Measurements from ENCODE around the gene THEM5. TPM values are rescaled to one million over a fixed set of nuclear protein-coding genes. Genes with fewer than 3 reads are reported as not detected.
A peak's percentile ranks its signal among the peaks of the same experiment; 100 is the strongest.
"Not testable (repeated sequence)": the region's sequence is repeated elsewhere in the genome, so short reads cannot be mapped to it uniquely, and the experiment has no call there.

Gene THEM5
- polyA plus RNA-seq, 1 donor from 2014 or later = not detected

DNA sequence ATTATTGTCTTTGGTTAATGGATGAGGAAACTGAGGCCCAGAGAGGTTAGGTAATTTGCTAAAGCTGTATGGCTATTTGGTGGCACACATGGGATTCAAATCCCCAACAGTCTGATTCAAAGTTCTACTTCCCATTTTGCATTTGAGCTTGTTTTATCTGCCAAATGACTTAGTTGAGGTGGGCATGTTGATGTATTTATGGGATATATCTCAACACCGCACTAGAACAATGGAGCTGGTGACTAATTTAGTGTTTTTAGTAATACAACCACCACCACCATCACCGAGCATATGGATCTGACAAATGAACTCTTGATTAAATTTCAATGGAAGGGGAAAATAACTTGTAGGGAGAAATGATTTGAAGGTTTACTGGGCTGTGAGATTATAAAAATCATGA is 29.0 kb upstream of the THEM5 start:
- H3K9me3 Mint-ChIP-seq = no peaks in the 10 kb centered on the region
- H3K36me3 Mint-ChIP-seq = peaks cover 5% of the 10 kb centered on the region
- H3K4me1 Mint-ChIP-seq = peaks cover 6 to 7% (median 7%) of the 10 kb centered on the region in 3 donors
- no peaks in the 10 kb centered on the region for H3K27me3 Mint-ChIP-seq
- no peak overlapping the region for H3K27ac Mint-ChIP-seq
- H3K4me3 Mint-ChIP-seq = no peak overlapping the region

DNA sequence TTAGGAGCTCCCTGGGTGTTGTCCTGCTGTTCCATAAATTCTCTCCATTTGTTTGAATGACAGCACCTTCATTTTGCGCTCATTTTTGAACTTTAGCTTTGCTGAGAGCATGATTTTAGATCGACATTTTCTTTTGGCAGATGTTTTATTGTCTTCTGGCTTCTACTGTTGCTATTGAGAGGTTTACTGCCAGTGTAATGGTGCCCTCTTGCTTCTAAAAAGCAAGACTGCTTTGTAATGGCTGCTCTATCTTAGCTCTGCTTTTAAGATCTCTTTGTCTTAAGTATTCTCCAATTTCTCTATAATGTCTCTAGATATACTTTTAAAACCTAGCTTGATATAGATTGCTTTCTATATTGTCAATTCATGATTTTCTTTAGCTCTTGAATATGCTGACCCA is 28.0 kb upstream of the THEM5 start:
- H3K27me3 Mint-ChIP-seq = no peaks in the 10 kb centered on the region
- H3K9me3 Mint-ChIP-seq = no peaks in the 10 kb centered on the region
- no peak overlapping the region for H3K4me3 Mint-ChIP-seq
- peaks cover 6 to 7% (median 7%) of the 10 kb centered on the region in 3 donors for H3K4me1 Mint-ChIP-seq
- peaks cover 3% of the 10 kb centered on the region for H3K36me3 Mint-ChIP-seq
- H3K27ac Mint-ChIP-seq = no peak overlapping the region

DNA sequence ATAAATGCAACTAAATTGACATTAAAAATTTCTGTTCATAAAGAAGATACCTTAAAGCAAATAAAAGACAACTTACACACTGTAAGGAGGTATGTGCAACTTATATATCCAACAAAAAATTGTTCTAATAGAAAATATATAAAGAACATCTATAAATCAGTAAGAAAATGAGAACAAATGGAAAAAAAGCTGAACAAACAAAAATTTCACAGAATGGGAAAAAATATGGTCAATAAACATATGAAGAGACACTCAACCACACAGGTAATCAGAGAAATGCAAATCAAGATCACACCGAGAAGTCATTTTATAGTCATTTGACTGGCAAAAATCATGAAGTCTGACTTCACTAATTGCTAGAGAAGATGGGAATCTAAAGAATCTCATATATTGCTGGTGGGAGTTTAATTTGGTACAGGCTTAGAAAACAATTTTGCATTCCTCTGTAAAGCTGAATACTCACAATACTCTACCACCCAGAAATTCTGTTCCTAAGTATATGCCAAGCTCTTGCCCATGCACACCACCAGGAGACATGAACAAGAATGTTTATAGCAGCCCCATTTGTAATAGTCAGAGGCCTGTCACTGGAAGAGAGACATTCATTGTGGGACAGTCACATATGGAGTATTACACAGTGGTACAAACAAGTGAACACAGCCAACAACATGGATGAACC is 22.0 kb upstream of the THEM5 start:
- Mint-ChIP-seq H3K4me1 (peaks cover 0 to 2% (median 0%) of the 10 kb centered on the region in 3 donors), H3K4me3 (no peak overlapping the region), H3K9me3 (no peaks in the 10 kb centered on the region), H3K27ac (peak overlapping the region in 2 of 3 donors; percentile 2 to 9), H3K36me3 (peaks cover 6% of the 10 kb centered on the region), H3K27me3 (no peaks in the 10 kb centered on the region)

DNA sequence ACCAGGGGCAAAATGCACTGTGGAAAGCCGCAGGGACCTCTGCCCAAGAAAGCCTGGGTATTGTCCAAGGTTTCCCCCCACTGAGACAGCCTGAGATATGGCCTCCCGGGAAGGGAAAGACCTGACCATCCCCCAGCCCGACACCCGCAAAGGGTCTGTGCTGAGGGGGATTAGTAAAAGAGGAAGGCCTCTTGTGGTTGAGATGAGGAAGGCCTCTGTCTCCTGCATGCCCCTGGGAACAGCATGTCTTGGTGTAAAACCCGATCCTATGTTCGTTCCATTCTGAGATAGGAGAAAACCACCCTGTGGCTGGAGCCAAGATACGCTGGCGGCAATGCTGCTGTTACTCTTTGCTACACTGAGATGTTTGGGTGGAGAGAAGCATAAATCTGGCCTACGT is 19.3 kb upstream of the THEM5 start:
- H3K27me3 Mint-ChIP-seq, H3K9me3 Mint-ChIP-seq, H3K27ac Mint-ChIP-seq, H3K36me3 Mint-ChIP-seq, H3K4me1 Mint-ChIP-seq, H3K4me3 Mint-ChIP-seq: not testable (repeated sequence)

DNA sequence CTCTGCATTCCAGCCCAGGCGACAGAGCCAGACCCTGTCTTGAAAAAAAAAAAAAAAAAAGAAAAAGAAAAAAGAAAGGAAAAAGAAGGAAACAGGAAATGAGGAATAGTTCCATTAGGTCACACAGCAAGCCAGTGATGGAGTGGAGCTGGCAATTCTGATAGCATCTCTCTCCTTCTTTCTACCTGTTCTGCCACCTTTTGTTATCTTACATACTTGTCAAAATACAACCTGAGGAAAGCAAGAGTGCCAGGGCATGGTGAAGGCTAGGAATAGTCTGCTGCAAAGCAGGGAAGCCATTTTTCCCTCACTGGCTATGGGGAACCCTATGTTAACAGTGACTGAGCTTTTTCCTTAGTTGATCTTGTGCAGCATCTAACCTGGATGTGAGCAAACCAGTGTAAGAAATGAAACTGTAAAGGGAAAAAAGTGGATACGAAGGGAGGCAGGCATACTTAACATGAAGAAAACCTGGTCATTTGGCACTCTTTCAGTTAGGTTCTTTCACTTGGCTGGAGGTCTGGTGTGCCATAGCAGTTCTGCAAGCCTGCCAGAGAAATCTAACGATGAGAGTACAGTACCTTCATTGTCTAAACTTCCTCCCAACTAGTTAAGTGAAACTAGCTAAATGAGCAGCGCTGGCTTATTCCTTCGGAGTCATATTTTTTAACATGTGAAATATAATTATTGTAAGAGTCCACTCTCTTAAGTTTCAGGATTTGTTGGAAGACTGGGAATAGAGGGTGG is 17.9 kb upstream of the THEM5 start:
- no peak overlapping the region for H3K4me3 Mint-ChIP-seq
- H3K4me1 Mint-ChIP-seq = peaks cover 0 to 2% (median 0%) of the 10 kb centered on the region in 3 donors
- peaks cover 0 to 2% (median 0%) of the 10 kb centered on the region in 3 donors for H3K9me3 Mint-ChIP-seq
- H3K36me3 Mint-ChIP-seq = peaks cover 6% of the 10 kb centered on the region
- peaks cover 2% of the 10 kb centered on the region for H3K27me3 Mint-ChIP-seq
- H3K27ac Mint-ChIP-seq = no peak overlapping the region

DNA sequence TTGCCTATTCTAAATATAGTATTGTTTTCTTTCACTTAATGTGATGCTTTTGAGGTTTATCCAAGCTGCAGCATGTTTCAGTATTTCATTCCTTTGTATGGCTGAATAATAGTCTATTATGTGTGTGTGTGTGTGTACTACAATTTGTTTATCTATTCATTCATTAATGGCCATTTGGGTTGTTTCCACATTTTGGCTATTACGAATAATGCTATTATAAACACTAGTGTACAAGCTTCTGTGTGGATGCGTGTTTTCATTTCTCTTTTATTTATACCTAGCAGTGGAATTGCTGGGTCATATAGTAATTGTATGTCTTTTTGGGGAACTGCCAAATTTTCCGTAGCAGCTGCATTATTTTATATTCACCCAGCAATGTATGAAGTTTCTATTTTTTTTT is 15.0 kb upstream of the THEM5 start:
- peaks cover 0 to 2% (median 0%) of the 10 kb centered on the region in 3 donors for H3K9me3 Mint-ChIP-seq
- H3K27me3 Mint-ChIP-seq = peaks cover 2% of the 10 kb centered on the region
- no peaks in the 10 kb centered on the region for H3K36me3 Mint-ChIP-seq
- H3K4me3 Mint-ChIP-seq = no peak overlapping the region
- H3K27ac Mint-ChIP-seq = no peak overlapping the region
- no peaks in the 10 kb centered on the region for H3K4me1 Mint-ChIP-seq

DNA sequence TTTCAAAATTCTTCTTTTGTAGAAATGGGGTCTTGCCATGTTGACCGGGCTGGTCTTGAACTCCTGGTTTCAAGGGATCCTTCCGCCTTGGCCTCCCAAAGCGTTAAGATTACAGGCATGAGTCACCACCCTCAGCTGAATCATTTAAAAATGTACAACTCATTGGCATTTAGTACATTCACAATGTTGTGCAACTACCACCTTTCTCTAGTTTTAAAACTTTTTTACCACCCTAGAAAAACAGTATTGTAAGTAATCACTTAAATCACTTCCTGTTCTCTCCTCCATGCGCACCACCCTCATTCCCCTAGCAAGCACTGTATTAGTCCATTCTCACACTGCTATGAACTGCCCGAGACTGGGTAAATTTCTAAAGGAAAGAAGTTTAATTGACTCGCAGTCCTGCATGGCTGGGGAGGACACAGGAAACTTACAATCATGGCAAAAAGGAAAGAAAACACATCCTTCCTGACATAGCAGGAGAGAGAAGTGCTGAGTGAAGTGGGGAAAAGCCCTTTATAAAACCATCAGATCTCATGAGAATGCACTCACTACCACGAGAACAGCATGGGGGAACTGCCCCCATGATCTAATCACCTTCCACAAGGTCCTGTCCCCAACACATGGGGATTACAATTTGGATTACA is 14.4 kb upstream of the THEM5 start:
- Mint-ChIP-seq H3K4me1 (no peaks in the 10 kb centered on the region), H3K4me3 (no peak overlapping the region), H3K36me3 (no peaks in the 10 kb centered on the region), H3K27ac (no peak overlapping the region), H3K9me3 (peaks cover 0 to 2% (median 0%) of the 10 kb centered on the region in 3 donors), H3K27me3 (peaks cover 2% of the 10 kb centered on the region)

DNA sequence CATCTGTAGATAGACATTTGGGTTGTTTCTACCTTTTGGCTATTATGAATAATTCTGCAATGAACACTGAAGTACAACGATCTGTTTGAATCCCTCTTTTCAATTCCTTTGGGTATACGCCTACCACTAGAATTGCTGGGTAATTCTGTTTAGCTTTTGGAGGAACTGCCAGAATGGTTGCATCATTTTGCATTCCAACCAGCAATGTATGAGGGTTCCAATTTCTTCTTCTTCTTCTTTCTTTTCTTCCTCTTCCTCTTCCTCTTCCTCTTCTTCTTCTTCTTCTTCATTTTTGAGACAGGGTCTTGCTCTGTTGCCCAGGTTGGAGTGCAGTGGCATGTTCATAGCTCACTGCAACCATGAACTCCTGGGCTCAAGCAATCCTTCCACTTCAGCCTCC is 13.8 kb upstream of the THEM5 start:
- Mint-ChIP-seq H3K4me3 (no peak overlapping the region), H3K27ac (peak overlapping the region in 1 of 3 donors; percentile 9), H3K36me3 (no peaks in the 10 kb centered on the region), H3K27me3 (peaks cover 2% of the 10 kb centered on the region), H3K9me3 (peaks cover 0 to 2% (median 0%) of the 10 kb centered on the region in 3 donors), H3K4me1 (no peaks in the 10 kb centered on the region)

DNA sequence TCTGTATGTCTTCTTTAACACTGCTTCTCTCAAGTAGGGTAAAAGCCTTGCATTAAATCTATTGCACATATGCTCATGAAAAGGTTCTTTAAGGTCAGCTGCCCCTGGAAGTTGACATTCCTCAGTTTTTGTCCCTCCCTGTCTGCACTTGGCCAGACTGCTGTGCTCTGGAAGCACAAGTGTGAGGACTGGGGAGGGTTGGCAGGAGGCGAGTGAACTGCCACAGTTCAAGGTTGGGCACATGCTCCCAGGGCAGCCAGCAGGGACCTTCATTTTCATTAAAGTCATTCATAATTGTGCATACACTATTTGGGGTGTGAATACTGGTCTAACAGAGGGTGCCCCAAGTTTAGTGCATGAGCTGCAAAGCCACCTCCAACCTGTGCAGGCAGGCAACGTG is 10.9 kb upstream of the THEM5 start:
- Mint-ChIP-seq H3K36me3 (no peaks in the 10 kb centered on the region), H3K27ac (no peak overlapping the region), H3K4me3 (no peak overlapping the region), H3K4me1 (peaks cover 0 to 1% (median 0%) of the 10 kb centered on the region in 3 donors), H3K9me3 (no peaks in the 10 kb centered on the region), H3K27me3 (peaks cover 2% of the 10 kb centered on the region)

DNA sequence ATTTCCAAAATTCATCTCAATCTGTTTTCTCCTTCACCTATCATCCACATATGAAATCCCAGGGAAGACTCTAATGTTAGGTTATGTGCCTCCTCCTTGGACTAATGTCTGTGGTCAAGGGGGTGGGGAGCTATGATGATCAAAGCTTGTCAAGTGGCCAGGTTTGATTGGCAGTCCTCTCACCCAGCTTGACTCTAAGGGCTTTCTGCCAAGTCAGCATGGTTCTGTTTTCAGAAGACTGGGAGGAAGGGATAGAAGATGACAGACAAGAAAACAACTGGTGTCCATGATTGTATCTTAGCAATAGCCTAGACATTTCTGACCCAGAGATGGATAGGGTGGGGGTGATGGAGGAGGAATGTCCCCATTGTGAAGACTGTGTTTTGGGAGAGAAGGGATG is 9.1 kb upstream of the THEM5 start:
- H3K27me3 Mint-ChIP-seq = no peaks in the 10 kb centered on the region
- no peak overlapping the region for H3K27ac Mint-ChIP-seq
- H3K4me3 Mint-ChIP-seq = no peak overlapping the region
- H3K4me1 Mint-ChIP-seq = peaks cover 0 to 1% (median 0%) of the 10 kb centered on the region in 3 donors
- H3K9me3 Mint-ChIP-seq = no peaks in the 10 kb centered on the region
- no peaks in the 10 kb centered on the region for H3K36me3 Mint-ChIP-seq

DNA sequence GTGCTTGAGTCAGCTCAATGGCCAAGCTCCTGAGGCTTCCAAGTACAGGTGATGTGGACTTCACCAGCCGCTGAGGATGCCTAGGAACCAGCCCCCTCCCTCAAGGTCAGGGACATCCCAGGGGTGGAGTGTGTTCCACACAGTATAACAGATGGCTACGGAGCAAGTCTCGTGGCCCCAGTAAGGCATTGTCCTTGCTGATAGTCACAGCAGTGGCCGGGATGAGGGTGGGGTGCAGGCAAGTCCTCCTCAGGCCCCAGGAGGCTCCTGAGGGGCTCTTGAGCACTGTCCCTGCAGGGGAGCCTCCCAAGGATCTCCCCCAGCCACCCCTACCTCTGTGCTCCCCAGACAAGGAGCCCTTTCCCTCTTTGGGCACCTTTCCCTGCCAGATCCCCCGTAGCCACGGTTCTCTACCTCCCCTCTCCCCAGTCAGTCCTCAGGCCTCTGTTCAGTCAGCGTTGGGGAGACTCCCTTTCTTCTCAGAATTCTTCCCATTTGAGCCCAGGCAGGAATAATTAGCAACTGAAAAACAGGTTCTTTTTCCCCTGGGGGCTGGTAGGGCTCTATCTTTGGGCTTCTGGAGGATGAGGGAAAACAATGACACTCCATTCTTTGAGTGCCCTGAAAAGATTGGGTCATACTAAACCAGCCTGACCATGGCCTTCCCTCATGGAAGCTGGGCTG is 7.1 kb upstream of the THEM5 start:
- no peaks in the 10 kb centered on the region for H3K36me3 Mint-ChIP-seq
- no peaks in the 10 kb centered on the region for H3K9me3 Mint-ChIP-seq
- peak overlapping the region in 1 of 4 donors; percentile 45 for H3K4me3 Mint-ChIP-seq
- peaks cover 0 to 1% (median 0%) of the 10 kb centered on the region in 3 donors for H3K4me1 Mint-ChIP-seq
- H3K27me3 Mint-ChIP-seq = no peaks in the 10 kb centered on the region
- H3K27ac Mint-ChIP-seq = no peak overlapping the region

DNA sequence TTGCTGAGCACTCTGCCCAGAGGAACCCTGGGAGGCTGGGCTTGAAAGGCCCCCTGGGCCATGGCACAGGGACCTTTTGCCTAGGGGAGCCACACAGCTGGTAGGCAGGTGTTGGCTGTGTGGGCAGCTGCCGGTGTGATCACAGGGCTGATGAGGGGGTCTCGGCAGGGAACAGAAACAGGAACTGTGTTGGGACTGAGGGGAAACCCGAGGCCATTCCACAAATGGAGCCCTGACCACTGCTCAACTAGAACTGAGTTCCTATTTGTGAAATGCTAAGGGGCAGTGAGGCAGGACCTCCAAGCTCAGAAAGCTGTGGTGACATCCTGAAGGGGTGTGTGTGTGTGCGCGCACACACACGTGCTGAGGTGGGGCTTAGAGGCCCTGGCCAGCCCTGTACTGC is 6.4 kb upstream of the THEM5 start:
- Mint-ChIP-seq H3K4me1 (peaks cover 0 to 1% (median 0%) of the 10 kb centered on the region in 3 donors), H3K36me3 (no peaks in the 10 kb centered on the region), H3K27me3 (no peaks in the 10 kb centered on the region), H3K27ac (no peak overlapping the region), H3K4me3 (peak overlapping the region in 1 of 4 donors; percentile 12), H3K9me3 (no peaks in the 10 kb centered on the region)

DNA sequence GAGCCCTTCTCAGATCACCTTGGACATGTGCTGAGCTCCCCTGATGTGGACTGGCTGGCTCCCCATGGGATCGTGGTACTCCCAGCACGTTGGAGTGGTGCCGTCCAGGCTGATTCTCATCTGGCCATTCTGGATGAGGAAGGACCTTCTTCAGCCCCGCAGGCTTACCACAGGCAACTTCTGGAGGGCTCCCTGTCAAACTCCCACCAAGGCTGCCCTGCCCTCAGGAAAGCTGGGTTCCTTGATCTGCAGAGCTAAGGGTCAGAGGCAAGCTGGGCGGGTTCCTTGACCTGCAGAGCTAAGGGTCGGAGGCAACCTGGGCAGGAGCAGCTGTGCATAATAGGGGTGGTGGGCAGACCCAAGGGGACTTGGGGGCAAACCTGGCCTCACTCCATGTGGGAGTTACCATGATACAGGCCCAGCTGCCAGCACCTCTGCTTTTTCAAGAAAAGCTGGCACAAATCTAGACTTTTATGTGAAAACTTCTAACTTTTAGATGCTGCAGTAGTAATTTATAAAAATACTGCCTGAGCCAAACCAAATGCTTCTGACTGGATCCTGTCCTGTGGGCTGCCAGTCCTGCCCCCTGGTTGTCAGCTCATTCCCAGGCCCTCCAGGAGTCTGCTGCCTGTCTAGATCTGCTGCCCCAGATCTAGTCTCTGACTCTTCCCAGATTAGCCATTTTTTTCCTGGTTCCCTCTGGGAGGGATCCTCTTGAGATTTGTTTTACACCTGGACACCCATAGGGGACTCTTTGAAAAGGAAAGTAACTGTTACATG is 5.6 kb upstream of the THEM5 start:
- H3K27ac Mint-ChIP-seq = peak overlapping the region in 1 of 3 donors; percentile 50

DNA sequence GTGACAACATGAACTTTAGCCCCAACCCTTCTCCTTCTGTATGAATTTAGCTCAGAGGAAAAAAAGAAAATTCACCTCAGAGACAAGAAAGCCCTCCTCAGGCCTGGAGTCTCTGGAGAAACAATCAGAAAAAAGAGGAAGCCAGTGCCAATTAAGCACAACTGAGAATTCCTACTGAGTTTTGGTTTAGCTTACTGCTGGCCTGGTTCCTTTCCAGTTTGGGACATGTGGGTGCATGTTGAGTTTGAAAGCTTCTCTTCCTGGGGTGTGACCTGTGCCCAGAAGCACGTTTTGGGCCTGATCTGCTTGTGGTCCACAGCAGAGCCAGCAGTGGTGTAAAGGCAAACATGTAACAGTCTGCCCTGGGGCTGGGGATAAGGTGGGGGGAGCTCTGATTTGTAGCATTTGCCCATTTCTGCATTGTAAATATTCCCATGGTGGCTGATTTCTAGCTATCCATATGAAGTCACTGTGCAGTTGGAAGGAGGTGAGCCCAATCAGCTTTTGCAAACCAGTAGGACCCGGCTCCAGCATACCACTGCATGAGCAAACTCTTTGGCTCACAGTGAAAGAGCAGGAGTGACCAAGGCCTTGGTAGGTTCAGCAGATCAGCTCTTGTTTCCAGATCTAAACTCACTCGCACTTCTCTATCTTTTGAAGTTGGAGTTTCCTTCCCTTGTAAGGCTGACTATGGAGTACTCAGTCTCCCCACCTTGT is 4.7 kb upstream of the THEM5 start:
- H3K36me3 Mint-ChIP-seq = no peaks in the 10 kb centered on the region
- H3K4me1 Mint-ChIP-seq = peaks cover 0 to 1% (median 0%) of the 10 kb centered on the region in 3 donors
- no peaks in the 10 kb centered on the region for H3K9me3 Mint-ChIP-seq
- no peaks in the 10 kb centered on the region for H3K27me3 Mint-ChIP-seq
- H3K27ac Mint-ChIP-seq = no peak overlapping the region
- H3K4me3 Mint-ChIP-seq = no peak overlapping the region

More for the DNA sequence above, 5.6 kb upstream of the THEM5 start:
- no peaks in the 10 kb centered on the region for H3K27me3 Mint-ChIP-seq
- H3K36me3 Mint-ChIP-seq = no peaks in the 10 kb centered on the region
- H3K9me3 Mint-ChIP-seq = no peaks in the 10 kb centered on the region
- no peak overlapping the region for H3K4me3 Mint-ChIP-seq
- peaks cover 0 to 1% (median 0%) of the 10 kb centered on the region in 3 donors for H3K4me1 Mint-ChIP-seq

All from IgD-negative memory B cell (primary cell).